HG02943 (cell line): ENCODE results near the gene TSKU.

Source experiments
- ATAC-seq: cut with Tn5 transposase; IDR thresholded peaks from one replicate; pipeline ENCODE4 v1.9.1; 2021; ENCODE audit warnings: mild to moderate bottlenecking, low read depth, moderate library complexity; ENCODE audit not compliant: unreplicated experiment

TSKU gene

GRCh38 chr11:76750746-76751145, 32.4 kb upstream of the TSKU start:
- ATAC-seq, result no peak

GRCh38 chr11:76752321-76753143, 30.6 kb upstream of the TSKU start:
- ATAC-seq, result no peak

DNA sequence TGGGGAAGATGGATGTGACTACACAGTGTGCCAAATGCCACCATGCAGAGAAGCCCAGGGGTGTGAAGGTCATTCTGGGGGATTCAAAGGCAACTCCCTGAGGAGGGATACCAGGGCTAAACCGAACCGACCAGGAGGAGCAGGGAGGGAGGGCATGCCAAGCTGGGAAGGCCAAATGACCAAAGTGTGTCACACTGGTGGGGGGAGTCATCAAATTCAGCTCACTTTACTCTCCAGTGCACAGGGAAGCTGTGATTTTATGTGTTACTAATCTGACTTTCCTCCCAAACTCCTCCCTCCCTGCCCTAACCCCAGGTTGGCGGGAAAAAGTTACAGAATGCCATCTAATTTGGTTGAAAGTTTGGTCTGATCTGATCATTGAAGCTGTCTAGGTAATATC, 29.7 kb upstream of the TSKU start:
- ATAC-seq, result no peak

DNA sequence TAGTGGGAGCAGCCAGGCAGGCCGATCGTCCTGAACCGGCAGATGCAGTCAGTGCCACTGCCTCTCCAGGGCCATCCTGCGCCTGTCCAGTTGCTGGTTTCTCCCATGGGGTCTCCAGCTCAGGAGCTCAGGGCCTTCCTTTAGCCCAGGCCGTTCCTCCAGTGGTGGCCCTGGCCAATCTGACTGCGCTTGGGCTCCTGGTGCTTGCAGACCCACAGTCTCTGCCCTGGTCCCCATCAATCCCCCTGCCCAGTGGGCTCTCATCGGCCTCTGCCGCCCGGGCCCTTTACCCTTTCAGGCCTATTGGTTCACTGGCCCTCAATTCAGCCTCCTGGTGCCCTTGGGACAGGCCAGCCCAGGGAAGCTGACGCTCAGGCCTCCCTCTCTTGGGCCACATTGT, 29.2 kb upstream of the TSKU start:
- ATAC-seq, result no peak

DNA sequence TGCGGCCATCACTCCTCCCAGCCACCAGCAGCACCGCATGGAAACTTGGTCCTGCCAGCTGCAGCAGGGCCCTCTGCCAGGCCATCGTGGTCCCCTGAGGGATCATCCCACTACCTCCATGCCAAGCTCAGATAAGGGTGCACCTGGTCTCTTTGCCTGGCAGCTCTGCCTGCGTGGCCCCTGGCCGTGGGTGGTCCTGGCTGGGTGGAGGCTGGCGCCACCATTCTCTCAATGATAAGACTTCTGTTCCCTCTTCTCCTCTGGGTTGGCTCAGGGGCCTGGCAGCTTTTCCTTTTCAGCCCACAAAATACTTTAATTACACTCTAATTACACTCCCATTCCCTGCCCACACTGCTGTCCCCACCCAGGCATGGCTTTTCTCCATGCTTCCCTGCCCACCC, 26.8 kb upstream of the TSKU start:
- no peak for ATAC-seq

DNA sequence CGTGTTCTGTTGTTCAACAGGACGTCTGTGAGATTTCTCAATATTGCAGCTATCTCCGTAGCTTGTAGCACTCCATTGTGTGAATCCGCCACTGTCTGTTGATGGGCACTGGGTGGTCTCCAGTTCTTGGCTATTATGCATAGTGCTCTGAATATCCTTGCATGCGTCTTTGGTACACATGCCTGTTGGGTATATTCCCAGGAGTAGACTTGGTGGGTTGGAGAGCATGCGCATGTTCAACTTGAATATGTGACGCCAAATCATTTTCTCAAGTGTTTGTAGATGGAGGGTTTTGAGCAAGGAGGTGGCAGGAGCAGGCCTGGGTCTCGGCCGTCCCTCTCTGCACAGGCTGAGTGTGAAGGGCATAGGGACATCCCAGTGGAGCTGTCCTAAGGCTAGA, 24.8 kb upstream of the TSKU start:
- ATAC-seq, result no peak

DNA sequence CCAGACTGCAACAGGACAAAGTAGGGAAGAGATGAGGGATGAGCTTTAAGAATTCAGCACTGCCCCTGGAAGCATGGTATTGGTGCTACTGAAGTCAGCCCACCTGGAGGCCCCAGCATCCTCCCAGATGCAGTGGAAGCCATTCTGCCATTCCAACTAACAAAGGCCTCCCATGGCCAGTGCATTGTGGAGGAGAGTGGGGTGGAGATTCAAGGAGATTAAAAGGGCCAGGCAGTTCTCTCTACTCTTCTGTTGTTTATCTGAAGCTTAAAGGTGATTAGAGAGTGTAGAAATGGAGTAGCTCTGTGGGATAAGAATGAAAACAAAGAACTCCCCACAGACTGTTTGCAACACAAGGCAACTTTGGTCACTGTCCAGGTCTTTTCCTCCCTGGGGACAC, 24.1 kb upstream of the TSKU start:
- ATAC-seq, result no peak

- no peak for ATAC-seq
Measured at GRCh38 chr11:76759517-76759916, 23.6 kb upstream of the TSKU start.

DNA sequence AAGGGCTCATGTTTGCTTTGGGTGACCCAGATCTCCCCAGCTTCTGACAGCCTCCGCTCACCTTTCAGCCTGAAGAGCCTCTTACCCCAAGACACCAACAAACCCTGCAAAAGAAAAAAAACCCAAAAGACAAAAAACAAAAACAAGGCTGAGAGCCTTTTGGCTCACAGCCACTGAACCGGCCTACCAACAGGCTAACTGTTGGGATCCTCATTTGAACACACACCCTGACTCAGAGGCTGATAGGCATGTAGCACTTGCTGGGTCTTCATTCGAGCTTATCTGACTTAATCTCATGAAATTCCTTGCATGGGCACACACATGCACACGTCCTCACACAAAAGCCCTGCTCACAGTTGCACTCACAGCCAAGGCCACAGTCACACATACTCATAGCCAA, 22.9 kb upstream of the TSKU start:
- no peak for ATAC-seq

- ATAC-seq, result no peak
Measured at GRCh38 chr11:76761718-76762355, 21.3 kb upstream of the TSKU start.

DNA sequence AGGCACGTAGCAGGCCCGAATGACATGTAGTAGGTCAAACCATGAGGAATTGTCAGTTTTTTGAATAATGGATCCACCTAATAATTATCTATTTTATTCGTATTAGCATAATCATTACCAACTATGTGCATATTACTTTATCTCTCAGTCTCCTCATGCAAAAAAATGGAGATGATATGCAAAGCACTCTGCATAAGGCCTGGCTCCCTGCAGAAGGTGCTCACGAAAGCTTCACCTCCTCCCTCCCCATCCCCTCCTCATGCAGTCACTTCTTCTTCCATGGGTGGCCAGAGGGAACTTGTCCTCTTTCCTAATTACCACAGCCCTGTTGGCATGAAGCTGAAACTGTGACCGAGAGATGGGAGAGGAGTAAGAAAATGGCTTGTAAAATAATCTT, 20.8 kb upstream of the TSKU start:
- ATAC-seq, result no peak

- no peak for ATAC-seq
Measured at GRCh38 chr11:76762867-76763572, 20.1 kb upstream of the TSKU start.

DNA sequence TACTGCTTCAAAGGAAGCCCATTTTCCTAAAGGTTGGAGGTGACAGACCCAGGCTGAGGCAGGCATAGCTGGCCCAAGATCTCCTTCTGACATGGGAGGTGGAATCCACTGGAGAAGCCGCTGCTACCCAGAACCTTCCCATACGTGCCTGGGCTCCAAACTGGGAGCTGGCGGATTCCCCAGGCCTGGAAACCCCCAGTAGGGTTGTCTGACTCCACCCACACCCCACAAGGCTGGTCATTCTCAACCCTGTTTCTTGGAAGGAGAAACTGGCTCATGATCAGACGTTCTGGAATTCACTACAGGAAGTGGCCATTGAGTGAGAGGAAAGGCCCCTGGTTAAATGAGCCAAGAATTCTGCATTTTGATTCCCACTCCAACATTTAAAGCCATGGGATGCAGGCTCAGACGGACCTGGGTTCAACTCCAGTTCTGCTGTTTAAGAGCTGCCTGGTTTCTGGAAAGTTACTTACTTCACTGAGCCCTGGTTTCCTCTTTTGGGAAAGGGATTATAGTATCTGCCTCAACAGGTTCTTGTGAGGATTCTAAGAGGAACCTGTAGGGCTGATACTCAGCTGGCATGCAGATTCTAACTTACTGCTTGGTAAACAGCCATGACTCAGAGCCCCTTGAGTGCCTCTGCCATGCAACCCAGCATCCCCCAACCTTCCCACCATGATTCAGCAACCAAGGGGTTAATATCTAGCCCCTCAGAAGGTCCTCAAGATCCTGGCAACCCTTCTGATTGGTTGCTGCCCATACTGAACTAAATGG, 19.4 kb upstream of the TSKU start:
- ATAC-seq, result no peak

- no peak for ATAC-seq
Measured at GRCh38 chr11:76764941-76765665, 18.1 kb upstream of the TSKU start.

GRCh38 chr11:76765863-76766350, 17.2 kb upstream of the TSKU start:
- no peak for ATAC-seq

DNA sequence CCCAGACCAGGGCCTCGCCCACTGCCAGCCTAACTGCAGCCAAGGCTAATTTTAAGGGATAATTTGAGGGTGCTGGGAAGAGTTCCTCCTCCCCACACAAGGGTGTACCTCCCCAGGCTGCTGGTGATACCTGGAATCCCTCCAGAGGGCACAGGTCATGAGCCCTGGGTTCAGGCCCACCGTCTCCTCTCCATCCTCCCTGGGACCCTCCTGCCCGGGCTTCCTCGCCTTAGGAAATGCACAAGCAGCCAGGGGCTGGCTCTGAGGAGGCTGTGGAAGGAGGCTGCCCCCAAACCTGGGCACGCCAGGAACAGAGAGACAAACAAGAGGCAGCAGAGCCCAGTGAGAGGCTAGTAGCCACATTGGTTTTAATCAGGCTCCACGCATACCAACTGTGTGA, 16.6 kb upstream of the TSKU start:
- no peak for ATAC-seq

- no peak for ATAC-seq
Measured at GRCh38 chr11:76767659-76768058, 15.5 kb upstream of the TSKU start.

DNA sequence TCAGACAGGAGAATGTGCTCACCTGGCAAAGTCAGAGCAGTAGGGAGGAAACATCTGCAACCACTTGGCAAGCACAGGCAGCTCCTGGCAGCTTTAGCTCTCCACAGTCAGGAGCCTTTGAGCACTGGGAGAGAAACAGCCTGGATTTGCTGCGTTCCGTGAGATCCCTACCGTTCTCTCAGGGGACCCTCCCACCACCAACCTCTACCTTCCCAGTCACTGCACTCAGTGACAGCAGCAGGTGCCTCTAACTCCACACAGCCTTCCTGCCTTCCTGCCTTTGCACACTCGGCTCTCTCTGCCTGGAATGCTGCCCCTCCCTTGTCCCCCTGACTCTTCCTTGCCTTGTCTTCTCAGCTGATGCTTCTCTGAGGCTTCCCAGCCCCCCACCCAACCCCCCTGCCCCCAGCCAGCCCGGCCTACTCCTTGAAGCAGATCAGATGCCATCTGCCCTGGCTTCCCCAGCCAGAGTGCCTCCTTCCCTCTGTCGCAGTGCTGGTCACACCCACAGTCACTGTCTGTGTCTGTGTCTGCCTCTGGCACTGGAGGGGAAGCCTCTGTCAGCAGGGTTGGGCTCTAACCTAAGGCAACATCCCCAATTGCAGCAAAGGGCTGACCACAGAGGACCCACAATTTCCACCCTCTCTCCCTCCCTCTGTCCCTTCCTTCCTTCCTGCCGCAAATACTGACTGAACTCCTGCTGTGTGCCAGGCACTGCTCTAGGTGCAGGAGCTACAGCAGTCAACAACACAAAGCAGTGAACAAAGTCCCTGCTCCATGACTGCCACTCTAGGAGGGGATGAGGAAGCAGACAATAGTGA, 14.9 kb upstream of the TSKU start:
- no peak for ATAC-seq

GRCh38 chr11:76768909-76769560, 14.1 kb upstream of the TSKU start:
- ATAC-seq, result no peak
